Measurements from ENCODE around the gene GALNT8. TPM values are rescaled to one million over a fixed set of nuclear protein-coding genes. Genes with fewer than 3 reads are reported as not detected.

The GALNT8 gene
- total RNA-seq, 1 experiment from 2014 or later = not detected

- no peak for TF ChIP-seq ELF1 (IDR thresholded peaks at IDR 0.05; ENCODE audit: borderline replicate concordance, low read depth)
Measured at GRCh38 chr12:4771960-4772566, 51.9 kb downstream of the GALNT8 start (continued).

DNA sequence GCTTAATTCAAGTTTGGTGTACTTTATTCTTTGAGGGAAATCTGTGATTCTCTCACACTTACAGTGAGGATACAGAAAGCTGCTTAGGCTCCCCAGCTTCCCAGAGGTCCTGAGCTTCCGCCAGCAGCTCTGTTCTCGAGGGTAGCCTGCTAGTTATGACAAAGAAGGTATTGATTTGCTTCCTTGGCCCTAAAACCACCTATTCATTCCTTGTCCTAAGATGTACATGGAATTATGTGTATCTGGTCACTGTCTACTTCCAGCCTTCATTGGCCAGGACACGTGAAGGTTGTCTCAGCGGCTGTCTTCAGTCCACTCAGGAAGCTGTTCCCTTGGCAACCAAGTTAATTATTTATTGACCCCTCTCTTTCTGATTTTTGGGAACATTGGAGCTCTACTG is 55.7 kb downstream of the GALNT8 start:
- H3K9me3 ChIP-seq (ENCODE audit: control insufficient read depth in 1 of 2, insufficient read depth in 1 of 2, low read depth in 1 of 2, low read length in 2 of 2) = no peaks in the 10 kb centered on the region
- H3K36me3 ChIP-seq (ENCODE audit: control insufficient read depth in 1 of 2, insufficient read depth in 2 of 2, low read length in 2 of 2) = no peaks in the 10 kb centered on the region
- ChIA-PET RAD21 (ENCODE audit: low non-redundant PET in 1 of 2, low total read pairs in 2 of 2, uncharacterized antibody in 2 of 2, unreplicated experiment in 2 of 2) (no interaction called here), CTCF (no interaction called here), POLR2A (no interaction called here)
- H3K9ac ChIP-seq (ENCODE audit: low read length) = no peak overlapping the region
- peaks cover 80% of the 10 kb centered on the region for H3K27me3 ChIP-seq (ENCODE audit: insufficient read depth, low read length)
- DNase-seq (ENCODE audit: low read depth, low spot score) (no peak), ATAC-seq (no peak)
- H3K9me2 ChIP-seq (ENCODE audit: insufficient read depth) = no peaks in the 10 kb centered on the region
- H3K4me2 ChIP-seq (ENCODE audit: low read length) = no peak overlapping the region
- H3K4me1 ChIP-seq (ENCODE audit: control insufficient read depth in 1 of 2, insufficient read depth in 2 of 2, low read length in 2 of 2) = no peaks in the 10 kb centered on the region
- TF ChIP-seq EGR1 (IDR thresholded peaks at IDR 0.05; ENCODE audit: low read depth) (no peak), EZH2 (IDR thresholded peaks at IDR 0.05) (no peak), SIN3A (IDR thresholded peaks at IDR 0.05; ENCODE audit: low read depth) (no peak)
- no TSS peak for BruUV-seq (replicated peaks)
- no peak overlapping the region for H3K4me3 ChIP-seq (replicated peaks in 1 of 2; ENCODE audit: low read depth in 1 of 2, low read length in 2 of 2)
- no peaks in the 10 kb centered on the region for H4K20me1 ChIP-seq (ENCODE audit: insufficient read depth)
- H3K79me2 ChIP-seq (ENCODE audit: insufficient read depth, low read length) = no peaks in the 10 kb centered on the region
- intact Hi-C loops (cut with micrococcal nuclease) = no loop called here
- no peak overlapping the region for H2AFZ ChIP-seq (ENCODE audit: low read depth, low read length, poor library complexity, severe bottlenecking)
- no peak overlapping the region for H3K27ac ChIP-seq (ENCODE audit: low read depth, low read length)

- H3K9me2 ChIP-seq (ENCODE audit: insufficient read depth) = no peaks in the 10 kb centered on the region
- no peaks in the 10 kb centered on the region for H3K36me3 ChIP-seq (ENCODE audit: control insufficient read depth in 1 of 2, insufficient read depth in 2 of 2, low read length in 2 of 2)
- H4K20me1 ChIP-seq (ENCODE audit: insufficient read depth) = no peaks in the 10 kb centered on the region
- no peak overlapping the region for H3K4me2 ChIP-seq (ENCODE audit: low read length)
- intact Hi-C loops (cut with micrococcal nuclease) = no loop called here
- no peak overlapping the region for H3K27ac ChIP-seq (ENCODE audit: low read depth, low read length)
- no peaks in the 10 kb centered on the region for H3K9me3 ChIP-seq (ENCODE audit: control insufficient read depth in 1 of 2, insufficient read depth in 1 of 2, low read depth in 1 of 2, low read length in 2 of 2)
- CTCF ChIA-PET = no interaction called here
- H3K4me1 ChIP-seq (ENCODE audit: control insufficient read depth in 1 of 2, insufficient read depth in 2 of 2, low read length in 2 of 2) = no peaks in the 10 kb centered on the region
- no peak for DNase-seq (ENCODE audit: low read depth, low spot score)
- no peak overlapping the region for H2AFZ ChIP-seq (ENCODE audit: low read depth, low read length, poor library complexity, severe bottlenecking)
- ATAC-seq = no peak
- no peak overlapping the region for H3K4me3 ChIP-seq (replicated peaks in 1 of 2; ENCODE audit: low read depth in 1 of 2, low read length in 2 of 2)
- H3K9ac ChIP-seq (ENCODE audit: low read length) = no peak overlapping the region
- H3K27me3 ChIP-seq (ENCODE audit: insufficient read depth, low read length) = peaks cover 65% of the 10 kb centered on the region
- RAD21 ChIA-PET (ENCODE audit: low non-redundant PET in 1 of 2, low total read pairs in 2 of 2, uncharacterized antibody in 2 of 2, unreplicated experiment in 2 of 2) = no interaction called here
- H3K79me2 ChIP-seq (ENCODE audit: insufficient read depth, low read length) = no peaks in the 10 kb centered on the region
- TF ChIP-seq SIN3A (IDR thresholded peaks at IDR 0.05; ENCODE audit: low read depth) = no peak
- TF ChIP-seq POLR2AphosphoS5 (IDR thresholded peaks at IDR 0.05; ENCODE audit: low read depth, low read length) = no peak
- TF ChIP-seq POLR2A (IDR thresholded peaks at IDR 0.05; ENCODE audit: borderline replicate concordance, extremely low read depth, insufficient read depth, insufficient read length) = no peak
- TF ChIP-seq TCF7L2 (IDR thresholded peaks at IDR 0.05; ENCODE audit: borderline replicate concordance, extremely low read depth, insufficient read depth, insufficient read length) = no peak
- TF ChIP-seq ZNF274 (IDR thresholded peaks at IDR 0.05; ENCODE audit: low read depth, low read length) = no peak
- no peak for TF ChIP-seq JUND (IDR thresholded peaks at IDR 0.05)
- TF ChIP-seq FOSL1 (IDR thresholded peaks at IDR 0.05; ENCODE audit: low read depth) = no peak
- POLR2A ChIA-PET = no interaction called here
- BruUV-seq (replicated peaks) = no TSS peak
Measured at GRCh38 chr12:4779749-4780148, 59.5 kb downstream of the GALNT8 start.

Data from HCT116 (cell line).